ENCODE results near the gene DRC1.

DNA sequence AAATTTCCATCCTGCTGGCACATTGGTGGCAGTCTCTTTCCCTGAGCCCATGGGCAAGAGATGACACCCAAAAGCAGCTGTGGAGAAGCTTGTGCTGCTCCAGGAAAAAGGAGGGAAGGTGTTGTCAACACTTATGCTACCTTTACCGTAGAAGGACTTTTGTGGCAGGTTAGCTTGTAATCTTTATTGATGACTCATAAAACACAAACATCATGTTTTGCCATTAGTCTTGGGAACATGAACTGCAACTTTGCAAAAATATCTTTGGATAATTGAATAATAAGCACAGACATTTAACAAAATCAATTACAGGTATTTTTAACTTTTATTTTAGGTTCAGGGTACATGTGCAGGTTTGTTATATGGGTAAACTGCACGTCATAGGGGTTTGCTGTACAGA lies 33.4 kb downstream of the DRC1 start:
- TF ChIP-seq, protein P1, sequence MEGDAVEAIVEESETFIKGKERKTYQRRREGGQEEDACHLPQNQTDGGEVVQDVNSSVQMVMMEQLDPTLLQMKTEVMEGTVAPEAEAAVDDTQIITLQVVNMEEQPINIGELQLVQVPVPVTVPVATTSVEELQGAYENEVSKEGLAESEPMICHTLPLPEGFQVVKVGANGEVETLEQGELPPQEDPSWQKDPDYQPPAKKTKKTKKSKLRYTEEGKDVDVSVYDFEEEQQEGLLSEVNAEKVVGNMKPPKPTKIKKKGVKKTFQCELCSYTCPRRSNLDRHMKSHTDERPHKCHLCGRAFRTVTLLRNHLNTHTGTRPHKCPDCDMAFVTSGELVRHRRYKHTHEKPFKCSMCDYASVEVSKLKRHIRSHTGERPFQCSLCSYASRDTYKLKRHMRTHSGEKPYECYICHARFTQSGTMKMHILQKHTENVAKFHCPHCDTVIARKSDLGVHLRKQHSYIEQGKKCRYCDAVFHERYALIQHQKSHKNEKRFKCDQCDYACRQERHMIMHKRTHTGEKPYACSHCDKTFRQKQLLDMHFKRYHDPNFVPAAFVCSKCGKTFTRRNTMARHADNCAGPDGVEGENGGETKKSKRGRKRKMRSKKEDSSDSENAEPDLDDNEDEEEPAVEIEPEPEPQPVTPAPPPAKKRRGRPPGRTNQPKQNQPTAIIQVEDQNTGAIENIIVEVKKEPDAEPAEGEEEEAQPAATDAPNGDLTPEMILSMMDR (CRISPR knock-in tag; IDR thresholded peaks at IDR 0.05) = no peak
- TF ChIP-seq, protein P2, sequence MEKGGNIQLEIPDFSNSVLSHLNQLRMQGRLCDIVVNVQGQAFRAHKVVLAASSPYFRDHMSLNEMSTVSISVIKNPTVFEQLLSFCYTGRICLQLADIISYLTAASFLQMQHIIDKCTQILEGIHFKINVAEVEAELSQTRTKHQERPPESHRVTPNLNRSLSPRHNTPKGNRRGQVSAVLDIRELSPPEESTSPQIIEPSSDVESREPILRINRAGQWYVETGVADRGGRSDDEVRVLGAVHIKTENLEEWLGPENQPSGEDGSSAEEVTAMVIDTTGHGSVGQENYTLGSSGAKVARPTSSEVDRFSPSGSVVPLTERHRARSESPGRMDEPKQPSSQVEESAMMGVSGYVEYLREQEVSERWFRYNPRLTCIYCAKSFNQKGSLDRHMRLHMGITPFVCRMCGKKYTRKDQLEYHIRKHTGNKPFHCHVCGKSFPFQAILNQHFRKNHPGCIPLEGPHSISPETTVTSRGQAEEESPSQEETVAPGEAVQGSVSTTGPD (CRISPR knock-in tag; IDR thresholded peaks at IDR 0.05) = no peak
- TF ChIP-seq RAD21 (CRISPR knock-in tag; IDR thresholded peaks at IDR 0.05) (no peak), FOXA1 (IDR thresholded peaks at IDR 0.05) (no peak), FOXA1 (CRISPR knock-in tag; IDR thresholded peaks at IDR 0.05) (no peak), CCAR2 (optimal IDR thresholded peaks at IDR 0.05; ENCODE audit: low read depth, low read length) (no peak), ELF1 (CRISPR knock-in tag; IDR thresholded peaks at IDR 0.05) (no peak), POLR2A (IDR thresholded peaks at IDR 0.05; ENCODE audit: insufficient read depth in 1 of 2, low read depth in 2 of 2, low read length in 2 of 2) (no peak), RORA (CRISPR knock-in tag; IDR thresholded peaks at IDR 0.05) (no peak), REXO4 (CRISPR knock-in tag; IDR thresholded peaks at IDR 0.05; ENCODE audit: borderline replicate concordance) (no peak), EZH2 (conservative IDR thresholded peaks at IDR 0.05; ENCODE audit: low read depth, low read length) (no peak), DPF2 (CRISPR knock-in tag; IDR thresholded peaks at IDR 0.05; ENCODE audit: borderline replicate concordance, low read depth) (no peak)
- TF ChIP-seq, protein P3, sequence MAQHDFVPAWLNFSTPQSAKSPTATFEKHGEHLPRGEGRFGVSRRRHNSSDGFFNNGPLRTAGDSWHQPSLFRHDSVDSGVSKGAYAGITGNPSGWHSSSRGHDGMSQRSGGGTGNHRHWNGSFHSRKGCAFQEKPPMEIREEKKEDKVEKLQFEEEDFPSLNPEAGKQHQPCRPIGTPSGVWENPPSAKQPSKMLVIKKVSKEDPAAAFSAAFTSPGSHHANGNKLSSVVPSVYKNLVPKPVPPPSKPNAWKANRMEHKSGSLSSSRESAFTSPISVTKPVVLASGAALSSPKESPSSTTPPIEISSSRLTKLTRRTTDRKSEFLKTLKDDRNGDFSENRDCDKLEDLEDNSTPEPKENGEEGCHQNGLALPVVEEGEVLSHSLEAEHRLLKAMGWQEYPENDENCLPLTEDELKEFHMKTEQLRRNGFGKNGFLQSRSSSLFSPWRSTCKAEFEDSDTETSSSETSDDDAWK (CRISPR knock-in tag; IDR thresholded peaks at IDR 0.05) = no peak
